Stomach (tissue), 9 donors: ENCODE data around the gene ZNF224. TPM values are rescaled to one million over a fixed set of nuclear protein-coding genes. Genes with fewer than 3 reads are reported as not detected.

Experiments used
- DNase-seq, 2 donors: peaks; one replicate each; pipeline versions ENCODE4 v3.0.0 to v3.0.0-alpha.2; 2013 to 2019
- H3K27ac ChIP-seq, 5 donors: fragments of 200-600 bp in 4 of 5; sonication (generic) in 4 of 5; one replicate each; pipeline ENCODE4 v1.5.1; 2013 to 2019; ENCODE audit warnings: mild to moderate bottlenecking in 1 of 5, moderate library complexity in 1 of 5
- H3K27me3 ChIP-seq, 3 donors: fragments of 200-600 bp; sonication (generic); one replicate each; pipeline ENCODE4 v1.5.1; 2017 to 2019; ENCODE audit warnings: mixed run types in 1 of 3
- H3K36me3 ChIP-seq, 4 donors: fragments of 200-600 bp; sonication (generic); 1 replicate in 3 of 4; 2 replicates in 1 of 4; pipeline ENCODE4 v1.5.1; 2016 to 2019
- H3K4me1 ChIP-seq, 4 donors: fragments of 200-600 bp; sonication (generic); one replicate each; pipeline ENCODE4 v1.5.1; 2016 to 2019
- H3K4me3 ChIP-seq, 4 donors: fragments of 200-600 bp; sonication (generic) in 3 of 4; one replicate each; pipeline ENCODE4 v1.5.1; 2016 to 2019; ENCODE audit warnings: mild to moderate bottlenecking in 1 of 4
- H3K9me3 ChIP-seq, 4 donors: fragments of 200-600 bp; sonication (generic); one replicate each; pipeline ENCODE4 v1.5.1; 2016 to 2019
- CTCF ChIP-seq, 7 experiments: fragments of 450-650 bp in 4 of 7; fragments of 200-600 bp in 3 of 7; sonication (generic) in 3 of 7; IDR thresholded peaks; one replicate each; pipeline ENCODE4 v1.5.1; 2016 to 2019; ENCODE audit warnings: antibody characterized with exemption in 7 of 7, control low read depth in 2 of 7, mild to moderate bottlenecking in 1 of 7
- EP300 ChIP-seq: sonication (generic); formaldehyde crosslinking; IDR thresholded peaks from one replicate; pipeline ENCODE4 v1.6.1; 2017; ENCODE audit warnings: antibody characterized with exemption
- POLR2A ChIP-seq, 4 donors: fragments of 450-650 bp; IDR thresholded peaks; one replicate each; pipeline ENCODE4 v1.6.1; 2016; ENCODE audit warnings: antibody characterized with exemption in 4 of 4, control low read depth in 2 of 4, mild to moderate bottlenecking in 1 of 4, moderate library complexity in 1 of 4
- POLR2AphosphoS5 ChIP-seq, 3 donors: sonication (generic); formaldehyde crosslinking; IDR thresholded peaks; one replicate each; pipeline ENCODE4 v1.6.1; 2016; ENCODE audit warnings: antibody characterized with exemption in 3 of 3
- WGBS, 5 donors: extraction: QIAGEN DNeasy Blood & Tissue Kit in 3 of 5; methylation state at CpG; one replicate each; pipeline versions ENCODE4 v1.1.5 to v1.1.7; 2013 to 2018; 5-methylcytosine and 5-hydroxymethylcytosine counted together
- intact Hi-C: fragments of 100-400 bp; cut with DNase I; formaldehyde crosslinking; loops from one replicate; pipeline ENCODE4 v1.15.1; 2023; ENCODE audit warnings: low total_unique reads
- polyA plus RNA-seq, 3 donors: library from polyadenylated mRNA; stranded (reverse); fragments of 200-250 nt; gene quantifications; one replicate each; pipeline ENCODE4 v1.2.3, GENCODE V29; 2013
- total RNA-seq, 5 donors: library from RNA; depleted of rRNA; stranded (reverse); fragments of >200 nt; gene quantifications; one replicate each; pipeline versions ENCODE4 v1.1.0 to v1.2.3, GENCODE V29; 2014 to 2016
- donor health status: healthy with polysubstance abuse.
- donor health status: Bipolar disorder and iron deficiency.
- donor health status: healthy.

ZNF224 gene
- total and polyA plus RNA-seq, 8 donors: 6.9 to 54.0 (median 16.3) TPM

- Histone ChIP-seq H3K4me1 (peaks cover 4 to 20% (median 16%) of the 10 kb centered on the region in 4 donors), H3K27me3 (peaks cover 0 to under 1% (median 0%) of the 10 kb centered on the region in 3 donors), H3K4me3 (no peak overlapping the region), H3K27ac (no peak overlapping the region), H3K9me3 (peaks cover 0 to 49% (median 15%) of the 10 kb centered on the region in 4 donors), H3K36me3 (peaks cover 13 to 62% (median 57%) of the 10 kb centered on the region in 4 donors)
- no peak for DNase-seq
- no peak for TF ChIP-seq EP300
- no peak for TF ChIP-seq POLR2AphosphoS5 (IDR thresholded peaks at IDR 0.05)
- TF ChIP-seq CTCF (IDR thresholded peaks at IDR 0.05): no peak
- TF ChIP-seq POLR2A (IDR thresholded peaks at IDR 0.05): no peak
- intact Hi-C loops: no loop called here
- 95 to 98% (median 96%) methylated on average over 5 of the region's 5 CpGs for WGBS, 5 donors
Observed at GRCh38 chr19:44055870-44056269, 38.3 kb upstream of the ZNF224 start.

DNA sequence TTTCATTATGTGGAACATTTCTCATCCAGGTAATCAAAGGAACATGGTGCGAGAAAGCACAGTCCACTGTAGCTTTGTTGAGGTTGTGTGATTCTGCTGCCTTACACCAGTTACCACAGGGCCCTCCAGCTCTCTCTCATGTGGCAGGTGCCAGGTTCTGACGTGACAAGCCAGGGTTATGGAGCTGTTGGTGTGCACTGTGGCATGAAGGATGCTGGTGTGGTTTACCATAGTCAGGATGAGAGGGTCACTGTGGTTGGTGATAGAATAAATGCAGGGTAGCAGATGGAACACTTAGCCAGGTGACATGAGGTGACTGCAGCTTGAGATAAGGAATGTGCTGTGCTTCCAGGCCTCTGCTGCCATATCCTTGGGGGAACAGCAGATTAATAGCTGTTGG is 34.9 kb upstream of the ZNF224 start:
- intact Hi-C loops: no loop called here
- no peak for DNase-seq
- H3K27ac ChIP-seq: no peak overlapping the region
- H3K9me3 ChIP-seq: peaks cover 0 to 73% (median 35%) of the 10 kb centered on the region in 4 donors
- H3K4me3 ChIP-seq: no peak overlapping the region
- H3K27me3 ChIP-seq: no peaks in the 10 kb centered on the region
- 85 to 97% (median 94%) methylated on average over 2 of the region's 2 CpGs for WGBS, 5 donors
- no peaks in the 10 kb centered on the region for H3K4me1 ChIP-seq
- H3K36me3 ChIP-seq: peaks cover 36 to 96% (median 91%) of the 10 kb centered on the region in 4 donors
- TF ChIP-seq EP300 (no peak), POLR2AphosphoS5 (IDR thresholded peaks at IDR 0.05) (no peak), CTCF (IDR thresholded peaks at IDR 0.05) (no peak), POLR2A (IDR thresholded peaks at IDR 0.05) (no peak)

DNA sequence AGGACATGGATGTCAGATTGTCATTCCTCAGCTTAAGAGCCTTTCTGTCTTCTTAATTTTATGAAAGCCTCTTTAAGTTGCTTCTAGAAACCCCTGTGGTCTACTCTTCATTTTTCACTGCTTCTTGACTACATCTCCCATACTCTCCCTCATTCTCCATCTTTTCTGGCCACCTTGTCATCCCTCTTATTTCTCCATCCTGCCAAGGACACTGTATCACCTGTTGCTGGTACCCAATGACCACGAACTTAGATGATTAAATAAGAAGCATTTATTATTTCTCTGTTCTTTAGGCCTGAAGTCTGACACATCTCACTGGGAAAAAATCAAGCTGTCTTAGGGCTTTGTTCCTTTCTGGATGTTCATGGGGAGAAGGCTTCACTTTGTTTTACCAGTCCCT is 33.1 kb upstream of the ZNF224 start:
- peaks cover 46 to 97% (median 94%) of the 10 kb centered on the region in 4 donors for H3K36me3 ChIP-seq
- peaks cover 5 to 74% (median 45%) of the 10 kb centered on the region in 4 donors for H3K9me3 ChIP-seq
- DNase-seq: no peak
- TF ChIP-seq EP300 (no peak), POLR2AphosphoS5 (IDR thresholded peaks at IDR 0.05) (no peak), POLR2A (IDR thresholded peaks at IDR 0.05) (no peak), CTCF (IDR thresholded peaks at IDR 0.05) (no peak)
- no peak overlapping the region for H3K4me3 ChIP-seq
- WGBS, 5 donors: 90 to 97% (median 91%) methylated on average over 1 of the region's 1 CpG
- H3K27ac ChIP-seq: no peak overlapping the region
- H3K27me3 ChIP-seq: no peaks in the 10 kb centered on the region
- H3K4me1 ChIP-seq: no peaks in the 10 kb centered on the region
- intact Hi-C loops: no loop called here

- H3K27ac ChIP-seq: no peak overlapping the region
- no peak overlapping the region for H3K4me3 ChIP-seq
- peaks cover 0 to 3% (median under 1%) of the 10 kb centered on the region in 4 donors for H3K4me1 ChIP-seq
- 62 to 81% (median 78%) methylated on average over 3 of the region's 3 CpGs for WGBS, 5 donors
- H3K36me3 ChIP-seq: peaks cover 40 to 72% (median 62%) of the 10 kb centered on the region in 4 donors
- H3K27me3 ChIP-seq: no peaks in the 10 kb centered on the region
- TF ChIP-seq POLR2AphosphoS5 (IDR thresholded peaks at IDR 0.05) (no peak), EP300 (no peak), CTCF (IDR thresholded peaks at IDR 0.05) (no peak), POLR2A (IDR thresholded peaks at IDR 0.05) (no peak)
- intact Hi-C loops: no loop called here
- no peak for DNase-seq
- H3K9me3 ChIP-seq: peaks cover 32 to 93% (median 72%) of the 10 kb centered on the region in 4 donors
Observed at GRCh38 chr19:44066305-44066704, 27.9 kb upstream of the ZNF224 start.
